Mucosa of gallbladder (tissue), 1 donor: ENCODE data around the gene SLC17A4. TPM values are rescaled to one million over a fixed set of nuclear protein-coding genes. Genes with fewer than 3 reads are reported as not detected.

Experiments
- DNase-seq: peaks from one replicate; pipeline ENCODE4 v3.0.0-alpha.2; 2020; ENCODE audit warnings: low spot score
- total RNA-seq: library from RNA; stranded (reverse); gene quantifications from one replicate; pipeline ENCODE4 v1.2.1, GENCODE V29; 2021
- donor health status: DM: no; HTN: no; CAD: no.

SLC17A4 gene
- total RNA-seq, 1 donor from 2014 or later, result 62.7 TPM

DNA sequence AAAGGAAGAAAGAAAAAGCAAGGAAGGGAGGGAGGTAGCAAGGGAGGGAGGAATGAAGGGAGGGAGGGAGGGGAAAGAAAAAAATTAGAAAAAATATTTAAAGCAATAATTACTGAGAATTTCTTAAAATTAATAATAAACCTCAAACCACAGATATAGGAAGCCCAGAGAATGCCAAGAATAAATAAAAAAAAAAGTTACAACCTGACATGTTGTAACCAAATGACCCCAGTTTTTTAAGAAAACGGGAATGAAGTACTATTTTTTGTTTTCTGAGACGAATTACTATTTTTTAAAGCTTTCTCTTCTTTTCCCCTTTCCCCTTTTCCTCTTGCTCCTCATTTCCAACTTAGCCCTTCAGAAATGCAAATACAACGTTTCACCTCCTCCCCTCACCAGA is 60.7 kb downstream of the SLC17A4 start:
- no peak for DNase-seq

DNA sequence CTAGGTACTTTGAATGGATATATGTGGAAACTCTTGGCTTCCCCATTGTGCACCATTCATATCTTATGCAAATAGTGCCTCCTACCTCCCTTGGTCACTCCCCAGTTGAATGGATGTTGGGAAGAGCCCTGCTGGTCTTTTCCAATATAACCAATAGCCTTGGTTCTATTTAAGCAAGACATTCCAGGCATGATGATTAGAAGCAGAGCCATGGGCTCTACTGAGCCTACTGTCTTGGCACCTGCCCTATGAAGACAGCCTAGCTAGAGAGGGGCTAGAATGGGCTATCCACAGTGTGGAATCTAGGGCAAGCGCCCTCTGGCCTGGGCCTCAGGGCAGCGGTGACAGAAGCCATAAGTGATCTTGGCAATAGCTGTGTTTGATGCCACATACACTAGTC is 61.7 kb downstream of the SLC17A4 start:
- DNase-seq, result no peak

DNA sequence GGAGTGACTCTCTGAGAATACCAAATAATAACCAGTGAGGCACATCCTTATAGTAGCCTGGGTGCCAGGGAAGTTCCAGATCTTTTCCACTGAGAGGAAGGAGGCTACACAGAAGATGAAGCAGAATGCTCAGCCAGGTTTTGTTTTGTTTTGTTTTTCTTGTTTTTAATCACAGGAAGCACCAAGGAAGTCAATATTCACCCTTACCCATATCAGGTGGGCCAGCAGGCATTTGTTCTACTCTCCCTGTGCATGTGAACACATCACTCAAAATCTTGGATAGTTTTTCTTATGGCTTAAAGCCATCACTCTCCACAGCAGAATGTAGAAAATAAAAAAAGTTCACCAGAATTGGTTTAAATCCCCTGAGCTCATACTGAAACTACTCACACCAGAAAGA is 66.8 kb downstream of the SLC17A4 start:
- no peak for DNase-seq

DNA sequence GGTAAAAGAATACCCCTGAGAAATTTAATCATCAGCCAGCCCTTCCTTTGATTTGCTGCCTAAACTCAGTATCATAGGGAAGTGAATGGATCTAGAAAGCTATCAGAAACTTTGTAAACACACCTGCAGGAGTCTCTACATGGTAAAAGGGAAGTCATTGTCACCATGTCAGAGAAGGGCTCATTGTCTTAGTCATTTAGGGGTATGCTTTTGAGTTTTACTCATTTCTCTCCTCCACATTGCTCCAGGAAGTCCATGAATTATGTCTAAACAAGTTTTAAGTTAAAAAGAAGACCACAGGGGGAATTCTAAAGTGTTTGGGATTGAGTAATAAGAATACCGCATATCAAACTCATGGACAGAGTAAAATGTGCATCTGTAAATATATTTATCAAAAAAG is 74.8 kb downstream of the SLC17A4 start:
- DNase-seq, result no peak

DNA sequence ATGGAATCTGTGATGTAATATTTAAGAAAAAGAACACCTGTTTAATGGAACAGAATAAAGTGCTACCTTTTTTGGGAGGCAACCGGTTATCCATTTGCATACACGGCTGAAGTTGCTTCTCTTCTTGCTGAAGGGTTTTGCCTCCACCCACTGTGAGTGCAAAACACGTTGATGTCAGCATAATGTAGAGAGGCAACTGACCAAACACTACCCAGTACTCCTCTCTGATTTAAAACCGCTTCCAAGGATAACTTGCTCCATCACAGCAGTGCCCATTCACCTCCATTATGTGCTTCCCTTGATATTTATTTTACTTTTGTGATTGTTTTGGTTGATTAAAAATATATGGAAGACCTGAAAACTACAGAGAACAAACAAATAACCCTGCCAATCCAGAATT is 75.9 kb downstream of the SLC17A4 start:
- DNase-seq, result no peak

Other genes starting within 250 kb of the SLC17A4 start
- gene SCGN, start 102.5 kb upstream of the SLC17A4 start, total RNA-seq, result 3.2 TPM
- 0.63 TPM for gene SLC17A1, start 77.3 kb downstream of the SLC17A4 start, total RNA-seq
- 0.29 TPM for gene SLC17A3, start 119.5 kb downstream of the SLC17A4 start, total RNA-seq
- gene SLC17A2, start 175.9 kb downstream of the SLC17A4 start, total RNA-seq, result not detected
- gene TRIM38, start 208.1 kb downstream of the SLC17A4 start, total RNA-seq, result 12.4 TPM